HFFc6 (cell line): ENCODE data around the gene ASGR1. TPM values are rescaled to one million over a fixed set of nuclear protein-coding genes. Genes with fewer than 3 reads are reported as not detected.
A peak's percentile ranks its signal among the peaks of the same experiment; 100 is the strongest.

Experiments used
- DNase-seq: peaks from one replicate; pipeline ENCODE4 v3.0.0-alpha.2; 2018
- H3K27ac Mint-ChIP-seq: 2 replicates; pipeline ENCODE4 v1.8.0; 2020; ENCODE audit warnings: mild to moderate bottlenecking, mixed read lengths
- H3K27me3 Mint-ChIP-seq: 2 replicates; pipeline ENCODE4 v1.8.0; 2021; ENCODE audit warnings: mild to moderate bottlenecking, moderate library complexity, mixed read lengths; ENCODE audit not compliant: insufficient read depth
- H3K36me3 Mint-ChIP-seq: 2 replicates; pipeline ENCODE4 v1.8.0; 2021; ENCODE audit warnings: low read depth, mixed read lengths
- H3K4me1 Mint-ChIP-seq: 2 replicates; pipeline ENCODE4 v1.8.0; 2020; ENCODE audit warnings: low read depth, mixed read lengths
- H3K4me3 Mint-ChIP-seq: 2 replicates; pipeline ENCODE4 v1.8.0; 2020; ENCODE audit warnings: mild to moderate bottlenecking, moderate library complexity, mixed read lengths
- H3K9me3 Mint-ChIP-seq: 2 replicates; pipeline ENCODE4 v1.8.0; 2020; ENCODE audit warnings: mild to moderate bottlenecking, mixed read lengths
- total RNA-seq, 6 experiments: library from RNA; stranded (reverse); fragmentation: NEBNext Ultra II Directional; extraction: Animal tissue kit (Norgen Biotek cat#: 25700); gene quantifications; 2 replicates in 1 of 6; 3 replicates in 5 of 6; pipeline ENCODE4 v1.2.3, GENCODE V29; 2021
- TF ChIP-seq, protein P1 (sequence below): fragments of 200-600 bp; sonication (generic); IDR thresholded peaks from 2 replicates; pipeline ENCODE4 v1.5.0; 2021; ENCODE audit warnings: antibody characterized with exemption, mild to moderate bottlenecking

Gene ASGR1
- total RNA-seq, 6 experiments from 2014 or later: 0.71 to 1.4 (median 0.83) TPM

DNA sequence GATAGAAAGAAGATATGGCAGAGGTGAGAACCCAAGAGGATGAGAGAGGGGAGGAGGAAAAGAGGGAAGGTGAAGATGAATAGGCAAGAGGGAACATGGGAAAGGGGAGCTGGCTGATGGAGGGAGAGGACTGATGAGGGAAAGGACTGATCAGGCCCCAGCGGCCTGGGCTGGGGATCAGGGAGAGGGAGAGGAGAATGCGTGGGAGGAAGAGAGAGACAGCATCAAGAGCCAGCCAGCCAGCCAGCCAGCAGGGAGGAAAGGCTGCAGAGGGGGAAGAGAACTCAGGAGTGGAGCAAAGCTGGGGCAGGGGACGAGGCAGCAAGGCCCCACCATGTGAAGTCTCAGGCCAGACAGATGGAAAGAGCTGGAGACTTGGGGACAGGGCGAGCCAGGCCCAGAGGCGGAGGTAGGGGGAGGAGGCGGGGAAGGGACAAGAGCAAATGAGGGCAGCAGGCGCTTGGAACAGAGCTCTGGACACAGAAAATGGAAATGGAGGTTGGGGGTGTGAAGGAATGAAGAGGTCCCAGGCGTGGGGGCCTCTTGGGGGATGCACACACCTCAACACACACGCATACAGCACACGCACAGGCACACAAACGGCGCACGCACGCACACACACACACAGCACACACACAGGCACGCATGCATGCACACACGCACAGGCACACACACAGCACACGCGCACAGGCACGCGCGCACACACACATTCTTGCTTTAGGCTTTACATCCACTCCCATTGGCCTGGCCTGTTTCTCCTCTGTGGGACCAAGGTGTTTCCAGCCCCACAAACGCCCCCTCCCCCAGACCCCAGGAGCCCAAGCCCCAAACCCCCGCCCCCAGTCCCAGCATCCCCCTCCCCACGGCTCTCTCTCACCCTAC is 28.2 kb upstream of the ASGR1 start:
- Mint-ChIP-seq H3K36me3 (peaks cover 13% of the 10 kb centered on the region; the same call in 1 of the 2 replicates), H3K4me3 (no peak overlapping the region), H3K4me1 (peaks cover 38% of the 10 kb centered on the region), H3K27me3 (peaks cover 2% of the 10 kb centered on the region; the same call in 1 of the 2 replicates), H3K9me3 (no peaks in the 10 kb centered on the region), H3K27ac (peak overlapping the region; percentile 9; the same call in 1 of the 2 replicates)
- DNase-seq: no peak
- TF ChIP-seq, protein P1, sequence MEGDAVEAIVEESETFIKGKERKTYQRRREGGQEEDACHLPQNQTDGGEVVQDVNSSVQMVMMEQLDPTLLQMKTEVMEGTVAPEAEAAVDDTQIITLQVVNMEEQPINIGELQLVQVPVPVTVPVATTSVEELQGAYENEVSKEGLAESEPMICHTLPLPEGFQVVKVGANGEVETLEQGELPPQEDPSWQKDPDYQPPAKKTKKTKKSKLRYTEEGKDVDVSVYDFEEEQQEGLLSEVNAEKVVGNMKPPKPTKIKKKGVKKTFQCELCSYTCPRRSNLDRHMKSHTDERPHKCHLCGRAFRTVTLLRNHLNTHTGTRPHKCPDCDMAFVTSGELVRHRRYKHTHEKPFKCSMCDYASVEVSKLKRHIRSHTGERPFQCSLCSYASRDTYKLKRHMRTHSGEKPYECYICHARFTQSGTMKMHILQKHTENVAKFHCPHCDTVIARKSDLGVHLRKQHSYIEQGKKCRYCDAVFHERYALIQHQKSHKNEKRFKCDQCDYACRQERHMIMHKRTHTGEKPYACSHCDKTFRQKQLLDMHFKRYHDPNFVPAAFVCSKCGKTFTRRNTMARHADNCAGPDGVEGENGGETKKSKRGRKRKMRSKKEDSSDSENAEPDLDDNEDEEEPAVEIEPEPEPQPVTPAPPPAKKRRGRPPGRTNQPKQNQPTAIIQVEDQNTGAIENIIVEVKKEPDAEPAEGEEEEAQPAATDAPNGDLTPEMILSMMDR: no peak

DNA sequence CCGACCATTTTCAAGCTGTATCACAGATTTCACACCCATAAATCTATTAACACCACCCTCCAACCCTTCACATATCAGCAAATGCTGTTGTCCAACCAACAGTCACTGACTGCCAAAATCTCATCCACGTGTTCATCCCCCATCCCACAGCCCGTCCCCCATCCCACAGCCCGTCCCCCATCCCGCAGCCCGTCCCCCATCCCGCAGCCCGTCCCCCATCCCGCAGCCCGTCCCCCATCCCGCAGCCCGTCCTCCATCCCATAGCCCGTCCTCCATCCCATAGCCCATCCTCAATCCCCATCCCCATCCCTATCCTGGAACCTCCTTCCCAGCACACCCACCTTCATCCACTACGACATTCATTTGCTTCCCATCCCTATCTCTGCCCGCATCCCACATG is 26.4 kb upstream of the ASGR1 start:
- TF ChIP-seq, protein P1: no peak
- Mint-ChIP-seq H3K9me3 (no peaks in the 10 kb centered on the region), H3K4me1 (peaks cover 30% of the 10 kb centered on the region), H3K27ac (peak overlapping the region; percentile 87), H3K36me3 (peaks cover 17% of the 10 kb centered on the region; the same call in 1 of the 2 replicates), H3K4me3 (peak overlapping the region; percentile 76), H3K27me3 (peaks cover 3% of the 10 kb centered on the region; the same call in 1 of the 2 replicates)
- no peak for DNase-seq

DNA sequence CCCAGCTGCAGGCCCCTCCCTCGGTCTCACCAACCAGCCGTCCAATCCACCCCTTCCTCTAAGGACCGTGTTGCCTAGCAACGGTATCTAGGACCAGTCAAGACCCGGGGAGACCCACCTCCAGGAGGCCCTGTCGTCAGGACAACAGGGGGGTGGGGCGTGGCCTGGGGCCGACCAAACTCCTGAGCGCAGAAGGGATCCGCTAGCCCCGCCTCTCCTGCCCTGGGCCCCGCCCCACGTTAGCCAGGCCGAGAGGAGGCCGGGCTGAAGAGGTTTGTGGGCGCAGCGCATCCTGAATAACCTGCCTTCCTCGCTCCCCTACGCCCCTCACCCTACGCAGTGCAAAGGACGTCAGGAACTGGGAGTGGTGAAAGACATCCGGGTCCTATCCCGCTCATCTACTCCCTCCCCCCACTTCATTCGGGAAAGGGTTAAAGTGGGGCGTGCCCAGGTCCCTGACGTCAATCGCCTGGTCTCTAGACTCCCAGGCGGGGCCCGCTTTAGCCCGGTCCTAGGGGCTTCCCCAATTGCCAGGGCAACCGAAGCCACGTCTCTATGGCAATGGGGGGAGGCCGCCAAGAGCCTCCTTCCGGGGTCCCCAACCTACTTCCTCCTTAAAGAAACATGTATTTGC is 25.8 kb upstream of the ASGR1 start:
- H3K4me1 Mint-ChIP-seq: peaks cover 25% of the 10 kb centered on the region
- no peak for DNase-seq
- H3K27me3 Mint-ChIP-seq: peaks cover 3% of the 10 kb centered on the region; the same call in 1 of the 2 replicates

DNA sequence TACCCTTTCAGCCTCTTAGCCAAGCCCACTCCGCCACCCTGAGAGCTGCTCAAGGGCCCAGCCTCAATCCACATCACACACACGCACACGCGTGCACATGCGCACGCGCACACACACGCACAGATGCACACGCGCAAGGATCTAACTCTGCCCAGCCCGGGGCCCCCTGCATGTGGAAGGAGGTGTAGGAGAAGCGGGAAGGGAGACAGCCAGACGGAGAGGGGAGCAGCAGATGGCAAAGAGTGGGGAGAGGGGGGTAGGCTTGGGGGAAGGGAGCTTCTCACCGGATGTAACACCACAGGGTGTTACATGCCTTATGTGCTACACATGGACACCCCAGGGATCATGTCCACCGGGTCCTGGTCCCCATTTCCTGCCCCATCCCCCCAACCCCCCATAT is 25.2 kb upstream of the ASGR1 start:
- TF ChIP-seq, protein P1: no peak
- H3K4me1 Mint-ChIP-seq: peaks cover 25% of the 10 kb centered on the region
- peaks cover 17% of the 10 kb centered on the region; the same call in 1 of the 2 replicates for H3K36me3 Mint-ChIP-seq
- peak overlapping the region; percentile 87; the same call in 1 of the 2 replicates for H3K27ac Mint-ChIP-seq
- no peaks in the 10 kb centered on the region for H3K9me3 Mint-ChIP-seq
- peak overlapping the region; percentile 76 for H3K4me3 Mint-ChIP-seq
- no peak for DNase-seq
- peaks cover 3% of the 10 kb centered on the region for H3K27me3 Mint-ChIP-seq

More for the DNA sequence above, 25.8 kb upstream of the ASGR1 start:
- H3K27ac Mint-ChIP-seq: peak overlapping the region; percentile 87
- peak overlapping the region; percentile 76 for H3K4me3 Mint-ChIP-seq
- H3K36me3 Mint-ChIP-seq: peaks cover 17% of the 10 kb centered on the region; the same call in 1 of the 2 replicates
- H3K9me3 Mint-ChIP-seq: no peaks in the 10 kb centered on the region
- TF ChIP-seq, protein P1: no peak

DNA sequence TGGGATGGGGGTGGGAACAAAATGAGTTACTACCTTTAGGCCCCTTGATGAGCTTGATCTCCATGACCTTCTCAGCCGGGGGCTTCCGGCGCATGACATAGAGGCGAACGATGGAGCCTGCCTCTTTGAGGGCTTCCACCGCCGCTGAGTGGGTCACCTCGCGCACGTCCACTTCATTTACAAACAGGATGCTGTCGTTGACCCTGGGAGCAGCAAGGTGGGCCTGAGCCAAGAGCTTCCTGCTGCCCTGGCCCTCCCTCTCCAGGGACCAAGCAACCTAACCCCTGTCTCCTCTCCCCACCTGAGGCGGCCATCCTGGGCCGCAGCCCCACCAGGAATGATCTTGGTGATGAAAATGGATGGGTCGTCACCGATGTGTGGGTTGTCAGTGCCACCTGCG is 24.2 kb upstream of the ASGR1 start:
- no peak for DNase-seq
- Mint-ChIP-seq H3K27me3 (peaks cover 3% of the 10 kb centered on the region), H3K9me3 (no peaks in the 10 kb centered on the region), H3K4me3 (no peak overlapping the region), H3K36me3 (peaks cover 17% of the 10 kb centered on the region; the same call in 1 of the 2 replicates), H3K4me1 (peaks cover 25% of the 10 kb centered on the region), H3K27ac (no peak overlapping the region)
- TF ChIP-seq, protein P1: no peak
